Tibial nerve (tissue), 4 donors: Measurements from ENCODE around the gene FGB.

ENCODE experiments used
- CTCF ChIP-seq, 5 experiments: fragments of 200-600 bp in 3 of 5; fragments of 450-650 bp in 2 of 5; sonication (generic) in 3 of 5; IDR thresholded peaks; one replicate each; pipeline ENCODE4 v1.5.1; 2016 to 2019; ENCODE audit warnings: antibody characterized with exemption in 5 of 5, mild to moderate bottlenecking in 3 of 5, moderate library complexity in 2 of 5
- EP300 ChIP-seq, 2 donors: sonication (generic); formaldehyde crosslinking; IDR thresholded peaks; one replicate each; pipeline ENCODE4 v1.6.1; 2017; ENCODE audit warnings: antibody characterized with exemption in 2 of 2, mild to moderate bottlenecking in 1 of 2

GRCh38 chr4:154609532-154609931, 46.7 kb downstream of the FGB start:
- TF ChIP-seq CTCF (IDR thresholded peaks at IDR 0.05) = no peak
- TF ChIP-seq EP300 (IDR thresholded peaks at IDR 0.05) = no peak
